ENCODE measurements around the gene KRTAP10-6.
"Not testable (repeated sequence)": the region's sequence is repeated elsewhere in the genome, so short reads cannot be mapped to it uniquely, and the experiment has no call there.

Gene KRTAP10-6

DNA sequence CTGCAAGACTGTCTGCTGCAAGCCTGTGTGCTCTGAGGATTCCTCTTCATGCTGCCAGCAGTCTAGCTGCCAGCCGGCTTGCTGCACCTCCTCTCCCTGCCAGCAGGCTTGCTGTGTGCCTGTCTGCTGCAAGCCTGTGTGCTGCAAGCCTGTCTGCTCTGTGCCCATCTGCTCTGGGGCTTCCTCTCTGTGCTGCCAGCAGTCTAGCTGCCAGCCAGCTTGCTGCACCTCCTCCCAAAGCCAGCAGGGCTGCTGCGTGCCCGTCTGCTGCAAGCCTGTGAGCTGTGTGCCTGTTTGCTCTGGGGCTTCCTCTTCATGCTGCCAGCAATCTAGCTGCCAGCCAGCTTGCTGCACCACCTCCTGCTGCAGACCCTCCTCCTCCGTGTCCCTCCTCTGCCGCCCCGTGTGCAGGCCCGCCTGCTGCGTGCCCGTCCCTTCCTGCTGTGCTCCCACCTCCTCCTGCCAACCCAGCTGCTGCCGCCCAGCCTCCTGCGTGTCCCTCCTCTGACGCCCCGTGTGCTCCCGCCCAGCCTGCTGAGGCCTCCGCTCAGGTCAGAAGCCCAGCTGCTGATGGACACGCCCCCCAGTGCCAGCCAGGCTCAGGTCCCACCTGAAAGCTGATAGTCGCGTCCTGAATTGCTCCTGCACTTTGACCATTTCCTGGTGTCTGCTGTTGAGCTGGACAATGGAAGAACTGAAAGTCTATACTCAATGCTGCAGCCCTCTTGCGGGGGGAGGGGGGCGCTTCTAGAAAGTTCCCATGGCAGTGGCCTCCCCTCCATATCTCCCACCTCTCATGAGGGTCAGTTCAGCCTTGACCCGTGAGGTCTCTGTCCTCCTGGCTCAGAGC, 17.6 kb downstream of the KRTAP10-6 start:
- DNase-seq: no peak

DNA sequence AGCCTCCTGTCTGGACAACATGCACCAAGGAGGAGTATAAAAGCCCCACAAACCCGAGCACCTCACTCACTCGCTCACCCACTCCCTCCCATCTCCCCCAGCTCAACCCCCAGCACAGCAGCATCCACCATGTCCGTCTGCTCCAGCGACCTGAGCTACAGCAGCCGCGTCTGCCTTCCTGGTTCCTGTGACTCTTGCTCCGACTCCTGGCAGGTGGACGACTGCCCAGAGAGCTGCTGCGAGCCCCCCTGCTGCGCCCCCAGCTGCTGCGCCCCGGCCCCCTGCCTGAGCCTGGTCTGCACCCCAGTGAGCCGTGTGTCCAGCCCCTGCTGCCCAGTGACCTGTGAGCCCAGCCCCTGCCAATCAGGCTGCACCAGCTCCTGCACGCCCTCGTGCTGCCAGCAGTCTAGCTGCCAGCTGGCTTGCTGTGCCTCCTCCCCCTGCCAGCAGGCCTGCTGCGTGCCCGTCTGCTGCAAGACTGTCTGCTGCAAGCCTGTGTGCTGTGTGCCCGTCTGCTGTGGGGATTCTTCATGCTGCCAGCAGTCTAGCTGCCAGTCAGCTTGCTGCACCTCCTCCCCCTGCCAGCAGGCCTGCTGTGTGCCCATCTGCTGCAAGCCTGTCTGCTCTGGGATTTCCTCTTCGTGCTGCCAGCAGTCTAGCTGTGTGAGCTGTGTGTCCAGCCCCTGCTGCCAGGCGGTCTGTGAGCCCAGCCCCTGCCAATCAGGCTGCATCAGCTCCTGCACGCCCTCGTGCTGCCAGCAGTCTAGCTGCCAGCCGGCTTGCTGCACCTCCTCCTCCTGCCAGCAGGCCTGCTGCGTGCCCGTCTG, 18.5 kb downstream of the KRTAP10-6 start, which contains the start of gene KRTAP10-4:
KRTAP10-4 (plus strand) TSS at position 100 of the 827 bp plus-strand sequence; CDS start at position 130, 30 bp downstream.
- not testable (repeated sequence) for DNase-seq

DNA sequence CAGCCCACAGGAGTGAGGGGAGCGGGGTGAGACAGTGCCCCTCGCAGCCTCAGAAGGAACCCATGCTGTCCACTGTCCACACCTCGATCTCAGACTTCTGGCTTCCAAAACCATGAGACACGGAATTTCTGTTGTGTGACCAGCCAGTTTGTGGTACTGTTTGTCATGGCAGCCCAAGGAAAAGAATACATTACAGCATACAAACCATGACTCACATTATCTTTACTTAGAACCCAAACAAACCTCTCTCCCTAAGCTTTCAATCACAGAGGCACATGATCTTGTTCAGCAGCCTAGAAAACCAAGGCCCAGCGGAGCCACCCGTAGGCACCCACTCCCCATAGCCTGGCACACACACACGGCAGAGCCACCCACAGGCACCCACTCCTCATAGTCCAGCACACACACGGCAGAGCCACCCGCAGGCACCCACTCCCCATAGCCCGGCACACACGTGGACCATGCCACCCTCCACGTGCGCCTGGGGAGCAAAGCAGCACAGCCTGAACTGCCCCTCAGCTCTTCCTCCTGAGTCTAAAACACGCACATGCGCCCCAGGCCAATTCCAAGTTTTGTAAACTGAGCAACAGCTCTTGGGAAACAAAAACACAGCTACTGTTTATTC, 19.2 kb downstream of the KRTAP10-6 start:
- no peak for DNase-seq

DNA sequence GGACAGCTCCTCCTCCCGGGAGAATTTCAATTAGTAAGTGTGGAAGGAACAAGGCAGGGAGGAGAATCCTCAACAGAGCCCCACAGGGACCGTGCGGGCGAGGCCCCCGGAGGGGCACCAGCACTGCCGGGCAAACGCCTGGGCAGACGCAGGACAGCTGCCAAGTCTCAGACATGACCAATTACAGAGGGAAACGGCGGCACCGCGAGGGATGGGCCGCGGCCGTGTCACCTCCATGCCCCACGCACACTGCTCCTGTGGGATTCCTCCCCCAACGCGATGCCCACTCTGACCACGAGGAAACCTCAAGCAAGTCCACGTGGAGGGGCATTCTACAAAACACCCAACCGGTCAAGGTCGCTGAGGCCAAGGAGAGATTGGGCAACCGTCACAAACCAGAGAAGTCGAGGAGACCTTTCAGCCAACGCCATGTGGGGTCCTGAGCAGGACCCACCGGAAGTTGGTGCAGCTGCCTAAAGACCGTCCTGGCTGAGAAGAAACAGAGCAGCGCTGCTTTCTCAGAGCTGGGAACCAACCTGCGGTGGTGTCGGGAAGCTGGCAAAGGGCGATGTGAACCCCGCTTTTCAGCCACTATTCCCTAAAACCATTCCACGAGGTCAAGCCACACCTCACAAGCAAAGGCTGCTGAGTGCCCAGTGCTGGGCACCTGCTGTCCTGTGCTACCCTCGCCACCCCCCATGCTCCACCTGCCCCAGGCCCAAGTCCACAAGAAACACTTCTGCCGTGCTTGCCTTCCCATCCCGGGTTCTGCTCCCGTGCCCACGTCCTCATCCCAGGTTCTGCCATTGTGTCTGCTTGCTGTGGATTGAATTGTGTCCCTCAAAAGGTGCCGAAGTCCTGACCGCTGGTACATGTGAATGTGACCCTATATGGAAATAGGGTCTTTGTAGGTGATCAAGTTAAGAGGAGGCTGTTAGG, 20.2 kb downstream of the KRTAP10-6 start:
- no peak for DNase-seq

DNA sequence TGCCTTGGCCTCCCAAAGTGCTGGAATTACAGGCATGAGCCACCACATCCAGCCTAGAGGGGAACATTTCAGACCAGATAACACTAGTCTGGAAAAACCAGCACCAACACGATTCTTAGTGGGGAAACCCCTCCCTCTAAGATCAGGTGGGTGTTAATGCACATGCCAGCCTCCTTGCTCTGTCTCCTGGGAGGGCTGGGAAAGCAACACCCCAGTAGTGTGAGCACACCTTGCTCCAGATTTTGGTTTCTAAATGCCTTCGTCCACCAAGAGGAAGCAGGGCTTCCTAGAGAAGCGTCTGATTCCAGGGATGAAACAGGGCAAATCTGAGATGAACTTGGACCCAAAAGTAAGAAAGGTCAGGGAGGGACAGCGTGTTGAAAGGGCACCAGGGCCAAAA, 21.0 kb downstream of the KRTAP10-6 start:
- DNase-seq: no peak

DNA sequence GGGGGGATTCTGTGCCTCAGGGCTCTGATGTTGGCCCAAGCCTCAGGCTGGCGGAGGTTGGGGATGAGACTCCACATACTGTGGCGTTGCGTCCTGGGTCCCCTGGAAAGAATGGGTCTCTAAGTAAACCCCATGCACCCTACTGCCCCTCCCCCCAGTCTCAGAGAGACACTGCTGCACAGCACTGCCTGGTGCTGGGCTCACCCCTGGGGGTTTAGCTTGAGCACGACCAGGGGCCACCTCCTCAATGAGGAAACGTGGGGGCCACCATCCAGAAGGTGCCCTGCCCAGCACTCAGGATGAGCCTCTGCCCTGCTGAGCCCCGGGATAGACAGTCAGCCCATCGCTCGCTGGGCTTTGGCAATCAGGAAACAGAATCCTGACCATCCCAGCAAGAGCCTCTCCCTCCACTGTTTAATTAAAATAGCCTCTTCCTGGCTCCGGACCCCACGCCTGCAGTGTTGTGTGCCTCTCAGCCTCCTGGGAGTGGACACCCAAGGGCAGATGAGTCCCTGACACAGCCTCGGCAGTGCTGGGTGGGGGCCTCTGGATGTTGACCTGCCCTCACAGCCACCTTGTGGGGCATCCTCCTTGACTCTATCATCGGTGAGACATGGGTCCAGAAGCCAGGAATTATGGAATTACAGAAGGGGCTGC, 22.3 kb downstream of the KRTAP10-6 start:
- no peak for DNase-seq

DNA sequence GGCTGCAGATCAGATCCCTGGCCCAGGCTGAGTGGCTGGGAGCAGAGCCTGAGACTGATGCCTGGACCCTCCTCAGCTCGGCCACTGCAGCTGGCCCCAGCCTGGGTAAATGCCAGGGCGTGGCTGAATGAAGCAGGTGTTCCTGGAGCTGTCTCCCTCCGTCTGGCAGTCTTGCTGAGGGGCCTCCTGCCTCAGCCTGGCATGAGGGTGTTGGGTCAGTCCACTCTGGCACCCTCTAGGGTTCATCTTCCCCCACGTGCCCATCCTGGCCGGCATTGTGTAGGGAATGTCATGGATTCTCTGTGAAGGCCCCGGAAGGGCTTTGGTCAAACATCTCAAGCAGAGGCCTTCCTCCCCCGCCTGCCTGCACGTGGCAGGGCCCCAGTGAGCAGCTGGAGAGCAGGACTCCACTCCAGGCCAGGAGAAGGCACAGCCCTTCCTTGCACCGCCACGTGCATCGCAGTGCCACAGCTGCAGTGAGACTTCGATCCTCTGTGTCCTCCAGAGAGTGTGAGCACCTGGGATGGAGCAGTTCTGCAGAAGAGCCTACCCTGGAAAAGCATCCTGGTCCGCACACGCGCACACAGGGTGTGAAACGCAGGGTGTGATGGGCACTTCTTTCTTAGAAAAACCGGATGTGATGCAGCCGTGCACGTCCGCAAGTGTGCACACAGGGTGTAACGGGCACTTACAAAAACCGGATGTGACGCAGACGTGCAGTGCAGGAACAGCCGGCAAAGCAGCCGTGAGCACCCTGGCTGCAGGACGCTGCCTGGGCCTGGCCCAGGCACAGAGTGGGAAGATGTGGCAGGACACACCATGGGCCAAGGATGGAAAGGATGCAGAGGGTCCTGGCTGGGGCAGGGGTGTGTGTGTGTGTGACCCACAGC, 23.4 kb downstream of the KRTAP10-6 start:
- DNase-seq: no peak

DNA sequence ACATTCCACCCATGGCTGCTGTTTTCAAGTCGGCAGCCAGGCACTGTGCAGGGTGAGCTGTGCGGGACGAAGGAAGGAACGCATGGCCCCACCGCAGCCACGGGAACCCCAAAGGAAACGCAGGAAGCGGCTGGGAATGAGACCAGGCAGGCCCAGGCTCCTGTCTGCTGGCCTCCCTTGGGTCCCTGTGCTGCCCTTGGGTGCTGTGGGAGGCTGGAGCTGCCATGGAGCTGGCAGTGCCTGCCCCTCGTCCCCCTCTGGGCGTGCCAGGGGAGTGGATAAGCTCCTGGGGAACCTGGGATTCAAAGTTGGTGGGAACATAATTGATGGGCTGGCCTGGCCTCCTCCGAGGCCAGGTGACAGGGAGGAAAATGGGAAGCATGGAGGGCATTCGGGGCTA, 24.0 kb downstream of the KRTAP10-6 start:
- no peak for DNase-seq

DNA sequence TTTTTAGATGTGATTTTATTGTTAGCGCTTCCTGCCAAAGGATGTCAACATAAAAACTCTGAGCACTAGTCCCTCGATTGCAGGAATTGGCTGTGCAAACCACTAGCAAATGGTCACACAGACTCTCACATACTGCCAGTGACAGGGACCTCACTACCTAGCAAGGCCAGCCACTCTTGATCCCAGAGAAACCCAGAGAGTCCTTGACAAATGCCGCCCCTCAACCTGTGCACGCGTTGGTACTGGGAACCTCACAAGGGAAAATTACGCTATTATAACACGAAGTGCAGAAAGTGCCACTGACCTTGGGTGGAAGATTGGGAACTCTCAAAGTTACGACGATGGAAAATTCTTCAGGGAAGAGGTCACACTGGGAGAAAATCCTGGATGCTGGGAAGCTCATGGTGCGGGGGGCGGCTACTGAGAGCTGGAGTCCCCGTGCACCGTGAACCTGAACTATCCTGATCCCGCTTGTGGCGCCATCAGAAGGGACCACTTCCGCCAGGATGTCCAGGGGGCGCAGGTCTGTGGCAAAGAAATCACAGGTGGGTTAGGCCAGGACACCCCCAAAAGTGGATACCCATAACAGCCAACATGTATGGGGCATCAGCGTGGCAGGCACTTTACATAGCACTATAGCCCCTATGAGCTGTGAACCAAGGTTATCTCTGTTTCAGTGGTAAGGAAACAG, 24.7 kb downstream of the KRTAP10-6 start:
- DNase-seq: no peak

DNA sequence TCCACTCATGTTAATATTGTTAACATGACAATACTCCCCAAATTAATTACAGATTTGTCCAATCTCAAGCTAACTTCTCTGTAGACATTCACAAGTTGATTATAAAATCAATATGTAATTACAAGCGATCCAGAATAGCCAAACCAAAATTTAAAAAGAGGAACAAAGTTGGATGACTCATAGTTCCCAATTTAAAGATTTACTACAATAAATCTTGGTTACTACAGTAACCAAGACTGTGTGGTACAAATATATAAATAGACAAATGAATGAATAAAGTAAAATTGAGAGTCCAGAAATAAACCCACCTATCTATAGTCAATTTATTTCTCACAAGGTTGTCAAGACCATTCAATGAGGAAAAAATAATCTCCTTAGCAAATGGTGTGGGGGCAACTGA, 25.9 kb downstream of the KRTAP10-6 start:
- peak in 1 of 2 donors; percentile 10 for DNase-seq

DNA sequence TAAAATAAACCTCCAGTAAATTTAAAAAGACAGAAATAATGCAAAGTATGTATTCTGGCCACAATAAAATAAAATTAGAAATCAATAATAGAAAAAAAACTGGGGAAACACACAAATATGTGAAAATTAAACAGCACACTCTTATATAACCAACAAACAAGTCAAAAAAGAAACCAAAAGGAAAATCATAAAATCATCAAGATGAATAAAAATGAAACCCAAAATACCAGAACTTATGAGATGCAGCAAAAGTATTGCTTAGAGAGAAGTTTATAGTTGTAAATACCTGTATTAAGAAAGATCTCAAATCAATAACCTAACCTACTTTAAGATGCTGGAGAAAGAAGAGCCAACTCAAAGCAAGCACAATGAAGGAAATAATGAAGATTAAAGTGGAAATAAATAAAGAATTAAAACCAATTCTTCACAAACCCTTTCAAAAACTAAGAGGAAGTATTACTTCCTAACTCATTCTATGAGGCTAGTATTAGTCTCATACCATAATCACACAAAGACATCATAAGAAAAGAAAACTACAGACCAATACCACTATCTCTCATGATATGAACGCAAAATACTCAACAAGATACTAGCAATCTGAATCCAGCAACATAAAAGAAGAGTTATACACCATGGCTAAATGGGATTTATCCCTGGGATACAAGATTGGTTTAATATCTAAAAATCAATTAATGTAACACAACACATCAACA, 27.3 kb downstream of the KRTAP10-6 start:
- DNase-seq: no peak

DNA sequence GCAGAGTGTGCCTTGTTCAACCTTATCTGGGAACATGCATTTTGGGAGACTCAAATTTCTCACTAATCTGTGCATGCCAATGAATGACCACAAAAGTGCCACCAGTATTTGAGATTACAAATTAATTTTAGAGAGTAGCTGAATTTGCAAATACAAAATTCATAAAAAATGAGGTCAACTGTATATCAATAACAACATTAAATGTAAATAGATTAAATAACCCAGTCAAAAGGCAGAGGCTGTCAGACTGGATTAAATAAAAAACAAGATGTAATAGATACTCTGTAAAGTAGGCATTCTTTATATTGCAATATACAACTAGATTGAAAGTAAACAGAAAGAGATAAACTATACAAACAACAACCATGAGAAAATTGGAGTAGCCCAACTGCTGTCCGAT, 28.2 kb downstream of the KRTAP10-6 start:
- DNase-seq: no peak

DNA sequence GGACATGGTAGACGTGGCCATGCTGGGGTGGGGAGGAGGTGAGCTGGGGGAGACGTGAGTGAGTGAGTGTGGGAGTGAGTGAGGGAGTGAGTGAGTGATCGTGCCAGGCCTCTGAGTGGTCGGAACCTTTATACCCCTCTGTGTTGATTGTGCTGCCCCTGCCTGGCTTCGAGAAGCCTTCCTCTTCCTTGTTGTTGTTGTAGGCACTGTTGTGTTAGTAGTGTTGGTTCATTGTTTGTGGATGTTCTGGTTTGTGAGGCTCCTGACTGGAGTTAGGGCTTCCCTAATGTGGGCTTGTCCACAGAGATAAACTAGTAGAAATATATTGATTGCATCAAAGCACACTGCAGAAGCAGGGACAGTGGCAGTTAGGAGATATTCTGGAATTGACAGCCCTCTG, 33.6 kb downstream of the KRTAP10-6 start, which contains the start of gene KRTAP10-3:
KRTAP10-3 (minus strand) TSS at position 101 of the 400 bp plus-strand sequence; CDS start at position 21, 80 bp downstream.
- DNase-seq: no peak

DNA sequence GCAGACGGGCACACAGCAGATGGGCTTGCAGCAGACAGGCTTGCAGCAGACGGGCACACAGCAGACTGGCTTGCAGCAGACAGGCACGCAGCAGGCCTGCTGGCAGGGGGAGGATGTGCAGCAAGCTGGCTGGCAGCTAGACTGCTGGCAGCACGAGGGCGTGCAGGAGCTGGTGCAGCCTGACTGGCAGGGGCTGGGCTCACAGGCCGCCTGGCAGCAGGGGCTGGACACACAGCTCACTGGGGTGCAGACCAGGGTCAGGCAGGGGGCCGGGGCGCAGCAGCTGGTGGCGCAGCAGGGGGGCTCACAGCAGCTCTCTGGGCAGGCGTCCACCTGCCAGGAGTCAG, 34.0 kb downstream of the KRTAP10-6 start:
- DNase-seq: not testable (repeated sequence)

DNA sequence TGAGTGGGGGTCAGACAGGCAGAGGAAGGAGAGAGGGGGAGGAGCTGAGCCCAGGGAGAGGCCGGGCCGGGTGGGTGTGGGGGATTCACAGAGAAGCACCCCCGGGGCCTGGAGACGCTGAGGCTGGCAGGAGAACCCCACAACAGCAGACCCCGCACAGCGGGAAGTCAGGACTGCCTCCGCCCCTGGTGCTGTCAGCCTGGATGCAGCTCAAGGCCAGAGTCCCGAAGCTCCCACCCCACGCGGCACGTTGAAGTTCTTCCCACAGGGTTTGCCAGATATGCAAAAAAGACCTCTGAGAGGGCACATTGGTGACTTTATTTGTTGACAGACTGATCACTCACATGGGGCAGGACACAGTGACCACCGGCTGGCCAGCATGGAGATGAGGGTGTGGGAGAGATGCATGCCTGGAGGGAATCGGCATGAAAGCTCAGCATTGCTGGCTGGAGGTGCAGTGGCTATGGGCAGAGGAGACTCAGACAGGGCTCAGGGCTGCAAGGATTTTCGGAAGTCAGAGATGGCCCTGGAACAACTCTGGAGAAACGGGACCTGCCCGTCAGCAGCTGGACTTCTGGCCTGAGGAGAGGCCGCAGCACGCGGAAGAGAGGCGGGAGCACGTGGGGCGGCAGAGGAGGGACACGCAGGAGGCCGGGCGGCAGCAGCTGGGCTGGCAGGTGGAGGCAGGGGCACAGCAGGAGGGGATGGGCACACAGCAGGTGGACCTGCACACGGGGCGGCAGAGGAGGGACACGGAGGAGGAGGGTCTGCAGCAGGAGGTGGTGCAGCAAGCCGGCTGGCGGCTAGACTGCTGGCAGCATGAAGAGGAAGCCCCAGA, 34.6 kb downstream of the KRTAP10-6 start:
- no peak for DNase-seq

DNA sequence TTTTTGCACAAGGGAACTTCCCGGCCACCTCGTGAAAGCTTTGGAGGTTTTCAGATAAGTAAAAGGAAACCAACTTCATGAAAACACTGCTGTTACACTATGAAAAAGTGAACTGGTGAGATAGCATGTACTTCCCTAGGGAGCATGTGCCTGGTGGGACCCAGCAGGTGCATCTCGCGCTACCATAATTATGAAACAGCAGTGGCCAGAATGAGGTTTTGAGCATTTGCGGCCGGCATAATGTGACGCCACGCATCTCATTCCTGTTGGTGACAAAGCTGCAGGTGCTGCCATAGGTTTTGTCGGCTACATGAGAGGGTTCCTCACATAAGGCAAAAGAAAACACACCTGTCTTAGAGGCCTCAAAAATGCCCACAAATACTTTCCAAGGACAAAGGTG, 35.4 kb downstream of the KRTAP10-6 start:
- DNase-seq: no peak

DNA sequence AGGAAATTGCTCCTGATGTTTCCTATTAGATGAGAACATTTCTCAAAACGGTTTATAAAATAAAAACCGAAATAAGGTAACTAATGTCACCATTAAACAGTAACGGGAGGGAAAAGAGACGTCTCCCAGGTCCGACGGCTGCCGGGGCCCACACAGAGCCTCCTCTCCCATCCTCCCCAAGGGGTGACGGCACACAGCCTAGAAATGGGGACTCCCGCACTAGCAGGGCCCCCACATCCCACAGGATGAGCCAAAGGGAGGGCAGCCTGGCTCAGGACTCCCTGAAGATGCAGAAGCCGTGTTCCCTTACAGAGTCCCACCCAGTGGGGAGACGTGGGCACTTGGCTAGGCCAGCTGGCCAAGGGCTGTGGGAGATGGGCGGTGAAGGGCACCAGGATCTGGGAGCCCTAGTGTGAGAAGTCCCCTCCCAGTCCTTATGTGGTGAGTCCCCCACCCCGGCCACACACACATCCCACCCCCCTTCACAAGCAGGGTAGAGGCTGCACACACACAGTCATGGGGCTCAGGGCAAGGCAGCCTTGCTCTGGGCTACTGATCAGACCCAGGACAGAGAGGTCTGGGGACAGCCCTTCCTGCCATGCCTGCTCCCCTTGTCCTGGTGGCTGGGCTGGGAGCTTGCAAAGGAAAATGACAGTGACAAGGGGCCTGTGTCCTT, 37.0 kb downstream of the KRTAP10-6 start:
- no peak for DNase-seq

DNA sequence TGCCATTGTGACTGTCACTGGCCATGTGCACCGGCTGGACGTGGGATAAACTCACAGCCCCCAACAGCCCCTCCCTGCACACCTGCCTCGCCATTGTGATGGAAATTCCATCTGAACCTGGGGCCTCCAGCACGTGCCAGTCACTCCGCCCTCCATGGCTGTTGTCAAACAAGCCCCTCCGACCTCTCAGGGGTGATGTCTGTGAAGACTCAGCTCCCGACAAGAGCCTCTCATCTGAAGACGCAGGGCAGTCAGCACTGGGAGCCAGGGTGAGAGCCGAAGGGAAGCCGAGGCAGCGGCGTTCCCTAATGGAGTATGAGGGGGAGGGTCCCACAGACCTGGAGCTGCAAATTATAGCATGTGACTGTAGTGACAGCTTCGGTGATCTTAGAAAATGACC, 39.6 kb downstream of the KRTAP10-6 start:
- DNase-seq: no peak

All from bone marrow (tissue), 2 donors.